ENCODE results near the gene ASB8.
"Not testable (repeated sequence)": the region's sequence is repeated elsewhere in the genome, so short reads cannot be mapped to it uniquely, and the experiment has no call there.

The ASB8 gene

GRCh38 chr12:48160807-48161206 lies 3.5 kb upstream of the ASB8 start:
- DNase-seq (ENCODE audit: extremely low read depth, low read depth), result no peak

GRCh38 chr12:48160046-48160445 lies 2.7 kb upstream of the ASB8 start:
- no peak overlapping the region for H3K4me3 ChIP-seq (replicated peaks; ENCODE audit: low read depth, low read length)
- TF ChIP-seq CTCF (IDR thresholded peaks at IDR 0.05; ENCODE audit: low read depth, low read length, missing control alignments), result no peak
- DNase-seq (ENCODE audit: extremely low read depth, low read depth), result no peak

More at GRCh38 chr12:48160807-48161206, 3.5 kb upstream of the ASB8 start:
- no peak for TF ChIP-seq CTCF (IDR thresholded peaks at IDR 0.05; ENCODE audit: low read depth, low read length, missing control alignments)
- H3K4me3 ChIP-seq (replicated peaks; ENCODE audit: low read depth, low read length), result no peak overlapping the region

GRCh38 chr12:48157889-48158370 lies 615 bp upstream of the ASB8 start:
- no peak for DNase-seq (ENCODE audit: extremely low read depth, low read depth)
- no peak for TF ChIP-seq CTCF (IDR thresholded peaks at IDR 0.05; ENCODE audit: low read depth, low read length, missing control alignments)
- peak overlapping the region; percentile 78 for H3K4me3 ChIP-seq (replicated peaks; ENCODE audit: low read depth, low read length)

GRCh38 chr12:48156652-48157017 lies 680 bp downstream of the ASB8 start:
- DNase-seq (ENCODE audit: extremely low read depth, low read depth), result no peak
- peak overlapping the region; percentile 78 for H3K4me3 ChIP-seq (replicated peaks; ENCODE audit: low read depth, low read length)
- no peak for TF ChIP-seq CTCF (IDR thresholded peaks at IDR 0.05; ENCODE audit: low read depth, low read length, missing control alignments)

GRCh38 chr12:48155786-48156185 lies 1.5 kb downstream of the ASB8 start:
- not testable (repeated sequence) for DNase-seq (ENCODE audit: extremely low read depth, low read depth); H3K4me3 ChIP-seq (replicated peaks; ENCODE audit: low read depth, low read length)

GRCh38 chr12:48151103-48151771 lies 6.1 kb downstream of the ASB8 start:
- no peak for DNase-seq (ENCODE audit: extremely low read depth, low read depth)
- no peak overlapping the region for H3K4me3 ChIP-seq (replicated peaks; ENCODE audit: low read depth, low read length)
- TF ChIP-seq CTCF (IDR thresholded peaks at IDR 0.05; ENCODE audit: low read depth, low read length, missing control alignments), result no peak

- no peak overlapping the region for H3K4me3 ChIP-seq (replicated peaks; ENCODE audit: low read depth, low read length)
- DNase-seq (ENCODE audit: extremely low read depth, low read depth), result no peak
- TF ChIP-seq CTCF (IDR thresholded peaks at IDR 0.05; ENCODE audit: low read depth, low read length, missing control alignments), result no peak
Measured at GRCh38 chr12:48145981-48146380, 11.3 kb downstream of the ASB8 start.

All from HFF-Myc (cell line).